ENCODE results near the gene SGCD. TPM values are rescaled to one million over a fixed set of nuclear protein-coding genes. Genes with fewer than 3 reads are reported as not detected.

Gene SGCD
- total RNA-seq, 1 experiment from 2014 or later, result not detected

DNA sequence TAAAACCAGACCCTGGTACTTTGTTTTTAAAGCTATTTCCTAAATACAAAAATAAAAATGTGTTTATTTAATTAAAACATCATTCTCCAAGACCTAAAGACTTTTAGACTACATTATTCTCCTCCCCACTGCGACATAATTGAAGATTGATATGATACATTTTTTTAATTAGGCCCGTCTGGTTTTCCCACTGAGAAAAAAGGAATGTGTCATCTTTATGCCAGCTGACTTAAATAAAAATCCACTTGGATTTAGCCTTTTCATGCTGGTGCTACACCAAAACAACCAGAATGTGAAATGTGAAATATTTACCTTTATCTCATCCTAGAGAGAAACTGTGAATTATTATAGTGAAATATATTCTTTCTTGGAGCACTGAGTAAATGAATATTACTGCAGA, 367.6 kb downstream of the SGCD start:
- ChIA-PET CTCF (no interaction called here), POLR2A (no interaction called here)
- Histone ChIP-seq H3K4me3 (ENCODE audit: low read depth in 2 of 2, low read length in 2 of 2) (no peak overlapping the region), H3K4me1 (ENCODE audit: control insufficient read depth, insufficient read depth, low read length) (no peaks in the 10 kb centered on the region), H3K9me3 (ENCODE audit: control insufficient read depth, insufficient read depth, low read depth, low read length) (no peaks in the 10 kb centered on the region), H3K27ac (ENCODE audit: low read length) (no peak overlapping the region), H3K36me3 (ENCODE audit: control insufficient read depth, insufficient read depth, low read length) (no peaks in the 10 kb centered on the region), H3K27me3 (ENCODE audit: control insufficient read depth, insufficient read depth, low read length) (no peaks in the 10 kb centered on the region)
- DNase-seq (ENCODE audit: low read depth, low spot score) (no peak), ATAC-seq (no peak)
- in situ Hi-C loops (cut with HindIII; ENCODE audit: low pct_unique_long_range_greater_than_20kb, low sequenced_read_pairs) (no loop called here), intact Hi-C loops (cut with micrococcal nuclease; ENCODE audit: unreplicated experiment) (no loop called here)
- BruUV-seq (replicated peaks), result no TSS peak
- TF ChIP-seq, protein P1, sequence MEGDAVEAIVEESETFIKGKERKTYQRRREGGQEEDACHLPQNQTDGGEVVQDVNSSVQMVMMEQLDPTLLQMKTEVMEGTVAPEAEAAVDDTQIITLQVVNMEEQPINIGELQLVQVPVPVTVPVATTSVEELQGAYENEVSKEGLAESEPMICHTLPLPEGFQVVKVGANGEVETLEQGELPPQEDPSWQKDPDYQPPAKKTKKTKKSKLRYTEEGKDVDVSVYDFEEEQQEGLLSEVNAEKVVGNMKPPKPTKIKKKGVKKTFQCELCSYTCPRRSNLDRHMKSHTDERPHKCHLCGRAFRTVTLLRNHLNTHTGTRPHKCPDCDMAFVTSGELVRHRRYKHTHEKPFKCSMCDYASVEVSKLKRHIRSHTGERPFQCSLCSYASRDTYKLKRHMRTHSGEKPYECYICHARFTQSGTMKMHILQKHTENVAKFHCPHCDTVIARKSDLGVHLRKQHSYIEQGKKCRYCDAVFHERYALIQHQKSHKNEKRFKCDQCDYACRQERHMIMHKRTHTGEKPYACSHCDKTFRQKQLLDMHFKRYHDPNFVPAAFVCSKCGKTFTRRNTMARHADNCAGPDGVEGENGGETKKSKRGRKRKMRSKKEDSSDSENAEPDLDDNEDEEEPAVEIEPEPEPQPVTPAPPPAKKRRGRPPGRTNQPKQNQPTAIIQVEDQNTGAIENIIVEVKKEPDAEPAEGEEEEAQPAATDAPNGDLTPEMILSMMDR (IDR thresholded peaks at IDR 0.05), result no peak
- TF ChIP-seq POLR2AphosphoS5 (IDR thresholded peaks at IDR 0.05; ENCODE audit: low read depth, low read length), result no peak
- TF ChIP-seq SIN3A (IDR thresholded peaks at IDR 0.05; ENCODE audit: borderline replicate concordance, insufficient read depth, low read depth, low read length), result no peak
- TF ChIP-seq, protein P2, sequence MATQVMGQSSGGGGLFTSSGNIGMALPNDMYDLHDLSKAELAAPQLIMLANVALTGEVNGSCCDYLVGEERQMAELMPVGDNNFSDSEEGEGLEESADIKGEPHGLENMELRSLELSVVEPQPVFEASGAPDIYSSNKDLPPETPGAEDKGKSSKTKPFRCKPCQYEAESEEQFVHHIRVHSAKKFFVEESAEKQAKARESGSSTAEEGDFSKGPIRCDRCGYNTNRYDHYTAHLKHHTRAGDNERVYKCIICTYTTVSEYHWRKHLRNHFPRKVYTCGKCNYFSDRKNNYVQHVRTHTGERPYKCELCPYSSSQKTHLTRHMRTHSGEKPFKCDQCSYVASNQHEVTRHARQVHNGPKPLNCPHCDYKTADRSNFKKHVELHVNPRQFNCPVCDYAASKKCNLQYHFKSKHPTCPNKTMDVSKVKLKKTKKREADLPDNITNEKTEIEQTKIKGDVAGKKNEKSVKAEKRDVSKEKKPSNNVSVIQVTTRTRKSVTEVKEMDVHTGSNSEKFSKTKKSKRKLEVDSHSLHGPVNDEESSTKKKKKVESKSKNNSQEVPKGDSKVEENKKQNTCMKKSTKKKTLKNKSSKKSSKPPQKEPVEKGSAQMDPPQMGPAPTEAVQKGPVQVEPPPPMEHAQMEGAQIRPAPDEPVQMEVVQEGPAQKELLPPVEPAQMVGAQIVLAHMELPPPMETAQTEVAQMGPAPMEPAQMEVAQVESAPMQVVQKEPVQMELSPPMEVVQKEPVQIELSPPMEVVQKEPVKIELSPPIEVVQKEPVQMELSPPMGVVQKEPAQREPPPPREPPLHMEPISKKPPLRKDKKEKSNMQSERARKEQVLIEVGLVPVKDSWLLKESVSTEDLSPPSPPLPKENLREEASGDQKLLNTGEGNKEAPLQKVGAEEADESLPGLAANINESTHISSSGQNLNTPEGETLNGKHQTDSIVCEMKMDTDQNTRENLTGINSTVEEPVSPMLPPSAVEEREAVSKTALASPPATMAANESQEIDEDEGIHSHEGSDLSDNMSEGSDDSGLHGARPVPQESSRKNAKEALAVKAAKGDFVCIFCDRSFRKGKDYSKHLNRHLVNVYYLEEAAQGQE (IDR thresholded peaks at IDR 0.05; ENCODE audit: insufficient read depth in 1 of 2, low read depth in 2 of 2, low read length in 1 of 2), result no peak
- TF ChIP-seq TCF7L2 (IDR thresholded peaks at IDR 0.05; ENCODE audit: low read depth, low read length), result no peak

DNA sequence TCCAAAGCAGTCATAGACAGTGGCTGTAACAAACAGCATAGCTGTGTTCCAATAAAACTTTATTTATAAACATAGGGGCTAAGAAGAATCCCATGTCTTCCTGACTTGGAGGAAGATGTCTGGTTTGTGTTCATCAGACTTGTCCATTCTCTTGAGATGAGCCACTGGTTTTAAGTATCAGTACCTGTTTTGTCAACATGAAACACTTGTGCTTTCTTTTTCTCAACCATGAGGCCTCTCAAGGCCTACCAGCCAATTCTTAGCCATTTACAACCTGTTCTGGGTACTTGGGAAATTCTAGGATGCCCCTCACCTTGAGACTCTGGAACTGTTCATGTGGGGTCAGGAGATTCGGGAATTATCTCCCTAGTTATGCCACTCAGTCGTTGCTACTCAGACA, 368.8 kb downstream of the SGCD start:
- DNase-seq (ENCODE audit: low read depth, low spot score) (no peak), ATAC-seq (no peak)
- H3K27me3 ChIP-seq (ENCODE audit: control insufficient read depth, insufficient read depth, low read length), result no peaks in the 10 kb centered on the region
- CTCF ChIA-PET, result no interaction called here
- intact Hi-C loops (cut with micrococcal nuclease; ENCODE audit: unreplicated experiment), result no loop called here
- H3K9me3 ChIP-seq (ENCODE audit: control insufficient read depth, insufficient read depth, low read depth, low read length), result no peaks in the 10 kb centered on the region
- no peak overlapping the region for H3K27ac ChIP-seq (ENCODE audit: low read length)
- in situ Hi-C loops (cut with HindIII; ENCODE audit: low pct_unique_long_range_greater_than_20kb, low sequenced_read_pairs), result no loop called here
- H3K4me3 ChIP-seq (ENCODE audit: low read depth in 2 of 2, low read length in 2 of 2), result no peak overlapping the region
- no peaks in the 10 kb centered on the region for H3K4me1 ChIP-seq (ENCODE audit: control insufficient read depth, insufficient read depth, low read length)
- BruUV-seq (replicated peaks), result no TSS peak
- TF ChIP-seq SIN3A (IDR thresholded peaks at IDR 0.05; ENCODE audit: borderline replicate concordance, insufficient read depth, low read depth, low read length), result no peak
- TF ChIP-seq, protein P2 (IDR thresholded peaks at IDR 0.05; ENCODE audit: insufficient read depth in 1 of 2, low read depth in 2 of 2, low read length in 1 of 2), result no peak
- TF ChIP-seq, protein P1 (IDR thresholded peaks at IDR 0.05), result no peak
- no peak for TF ChIP-seq TCF7L2 (IDR thresholded peaks at IDR 0.05; ENCODE audit: low read depth, low read length)
- TF ChIP-seq POLR2AphosphoS5 (IDR thresholded peaks at IDR 0.05; ENCODE audit: low read depth, low read length), result no peak
- no peaks in the 10 kb centered on the region for H3K36me3 ChIP-seq (ENCODE audit: control insufficient read depth, insufficient read depth, low read length)
- POLR2A ChIA-PET, result no interaction called here

Measured in Panc1 (cell line).